GM12892 (cell line): ENCODE results near the gene P2RX5.

Experiments used
- POLR2A ChIP-seq: IDR thresholded peaks from 2 replicates; pipeline ENCODE4 v1.6.1; 2011; ENCODE audit warnings: low read depth, low read length, control low read depth
- POLR2AphosphoS5 ChIP-seq: IDR thresholded peaks from 2 replicates; pipeline ENCODE4 v1.6.1; 2011; ENCODE audit warnings: low read depth, low read length, control low read depth
- TAF1 ChIP-seq: IDR thresholded peaks from 2 replicates; pipeline ENCODE4 v1.6.1; 2011; ENCODE audit warnings: low read depth, mild to moderate bottlenecking, control low read depth, low read length, borderline replicate concordance

- TF ChIP-seq POLR2A, result no peak
- no peak for TF ChIP-seq POLR2AphosphoS5
- TF ChIP-seq TAF1, result no peak
Measured at GRCh38 chr17:3665834-3666233, 30.1 kb downstream of the P2RX5 start.
